Measurements from ENCODE around the gene CA9.

- no peak for TF ChIP-seq POLR2A (IDR thresholded peaks at IDR 0.05; ENCODE audit: borderline replicate concordance, extremely low read depth, insufficient read depth, insufficient read length)
- TF ChIP-seq REST (IDR thresholded peaks at IDR 0.05; ENCODE audit: low read depth), result no peak
- no peak for TF ChIP-seq CTCF (IDR thresholded peaks at IDR 0.05 in 2 of 3, conservative IDR thresholded peaks at IDR 0.05 in 1 of 3; ENCODE audit: borderline replicate concordance in 1 of 3, insufficient read depth in 1 of 3, low read depth in 2 of 3, low read length in 2 of 3)
- TF ChIP-seq YY1 (IDR thresholded peaks at IDR 0.05; ENCODE audit: extremely low read depth, insufficient replicate concordance, low read depth, low read length), result no peak
- no peak for TF ChIP-seq POLR2AphosphoS5 (IDR thresholded peaks at IDR 0.05; ENCODE audit: low read depth, low read length)
- no peak for TF ChIP-seq EZH2 (IDR thresholded peaks at IDR 0.05)
- no peak for TF ChIP-seq RAD21 (IDR thresholded peaks at IDR 0.05; ENCODE audit: low read depth)
- no peak for TF ChIP-seq EZH2phosphoT487 (IDR thresholded peaks at IDR 0.05; ENCODE audit: borderline replicate concordance)
- TF ChIP-seq ZNF274 (IDR thresholded peaks at IDR 0.05; ENCODE audit: low read depth, low read length), result no peak
- no peak for TF ChIP-seq ELF1 (IDR thresholded peaks at IDR 0.05; ENCODE audit: borderline replicate concordance, low read depth)
- no peak for TF ChIP-seq CEBPB (IDR thresholded peaks at IDR 0.05; ENCODE audit: low read depth)
- no peak for TF ChIP-seq FOSL1 (IDR thresholded peaks at IDR 0.05; ENCODE audit: low read depth)
- no peak for TF ChIP-seq MAX (IDR thresholded peaks at IDR 0.05)
These were observed 23.8 kb downstream of the CA9 start for GRCh38 chr9:35697486-35697885.

All from HCT116 (cell line).